Right atrium auricular region (tissue), 2 donors: ENCODE data around the gene TOMM40L. TPM values are rescaled to one million over a fixed set of nuclear protein-coding genes. Genes with fewer than 3 reads are reported as not detected.
"Not testable (repeated sequence)": the region's sequence is repeated elsewhere in the genome, so short reads cannot be mapped to it uniquely, and the experiment has no call there.

Experiments used
- DNase-seq: peaks from one replicate; pipeline ENCODE4 v3.0.0-alpha.2; 2019; ENCODE audit warnings: low spot score
- H3K27ac ChIP-seq, 2 donors: fragments of 200-600 bp; sonication (generic); 1 replicate in 1 of 2; 2 replicates in 1 of 2; pipeline ENCODE4 v1.5.1; 2016 to 2019
- H3K27me3 ChIP-seq, 2 donors: fragments of 200-600 bp; sonication (generic); one replicate each; pipeline versions ENCODE4 v1.5.1 to v1.6.0; 2017 to 2019
- H3K36me3 ChIP-seq: fragments of 200-600 bp; sonication (generic); one replicate; pipeline ENCODE4 v1.5.1; 2016
- H3K4me1 ChIP-seq, 2 donors: fragments of 200-600 bp; sonication (generic); one replicate each; pipeline versions ENCODE4 v1.5.1 to v1.6.0; 2017 to 2019
- H3K4me3 ChIP-seq, 2 donors: fragments of 200-600 bp; sonication (generic); 1 replicate in 1 of 2; 2 replicates in 1 of 2; pipeline ENCODE4 v1.5.1; 2017 to 2019; ENCODE audit warnings: mild to moderate bottlenecking in 1 of 2, moderate library complexity in 1 of 2
- H3K9me3 ChIP-seq, 2 donors: fragments of 200-600 bp; sonication (generic); one replicate each; pipeline ENCODE4 v1.5.1; 2019
- total RNA-seq, 2 donors: library from RNA; depleted of rRNA; stranded (reverse); fragments of >200 nt; gene quantifications; one replicate each; pipeline ENCODE4 v1.1.0, GENCODE V29; 2016
- TF ChIP-seq, protein P1 (sequence below), 2 donors: fragments of 200-600 bp; sonication (generic); IDR thresholded peaks; one replicate each; pipeline ENCODE4 v1.5.1; 2019; ENCODE audit warnings: antibody characterized with exemption in 2 of 2

Gene TOMM40L
- total RNA-seq, 2 donors from 2014 or later, result 23.9 to 35.3 TPM

DNA sequence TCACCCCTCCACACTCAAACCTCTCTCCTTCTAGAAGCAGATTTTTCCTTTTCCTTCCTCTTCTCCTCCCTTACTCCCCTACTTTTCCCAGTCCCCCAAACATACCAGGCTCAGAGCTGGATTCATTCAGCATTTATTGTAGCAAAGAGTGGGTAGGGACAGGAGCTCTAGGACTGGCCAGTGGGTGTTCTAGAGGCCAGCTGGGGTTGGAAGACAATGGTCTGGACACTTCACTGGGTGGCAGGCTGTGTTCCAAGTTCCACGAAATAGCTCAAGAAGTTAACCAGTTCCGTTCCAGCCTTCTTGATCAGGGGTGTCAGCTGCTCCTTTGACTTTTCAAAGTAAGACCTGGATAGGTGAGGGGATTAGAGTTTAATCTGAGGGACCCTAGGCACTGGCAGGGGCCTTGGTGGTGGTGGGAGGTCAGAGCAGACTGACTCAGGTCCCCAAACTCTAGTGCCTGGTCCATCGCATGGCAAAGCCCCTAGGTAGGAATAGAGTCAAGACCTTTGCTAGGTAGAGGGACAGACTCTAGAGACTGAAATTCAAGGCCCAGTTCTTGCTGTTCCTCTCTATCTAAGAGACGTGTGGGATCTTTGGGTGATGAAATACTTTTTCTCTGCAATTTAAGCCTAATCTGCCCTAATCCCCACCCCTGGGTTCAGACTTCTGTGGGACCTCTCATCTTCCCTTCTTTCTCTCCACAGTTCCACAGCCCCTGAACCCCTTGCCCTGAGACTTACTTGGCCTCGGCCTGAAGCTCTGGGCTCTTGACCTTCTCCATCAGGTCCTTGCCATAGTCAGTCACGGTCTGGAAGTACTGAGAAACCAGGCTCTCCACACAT, 3.5 kb upstream of the TOMM40L start:
- no peaks in the 10 kb centered on the region for H3K9me3 ChIP-seq
- DNase-seq, result no peak
- peaks cover 0 to 20% of the 10 kb centered on the region in 2 donors for H3K4me1 ChIP-seq
- no peak overlapping the region for H3K27ac ChIP-seq
- TF ChIP-seq, protein P1, sequence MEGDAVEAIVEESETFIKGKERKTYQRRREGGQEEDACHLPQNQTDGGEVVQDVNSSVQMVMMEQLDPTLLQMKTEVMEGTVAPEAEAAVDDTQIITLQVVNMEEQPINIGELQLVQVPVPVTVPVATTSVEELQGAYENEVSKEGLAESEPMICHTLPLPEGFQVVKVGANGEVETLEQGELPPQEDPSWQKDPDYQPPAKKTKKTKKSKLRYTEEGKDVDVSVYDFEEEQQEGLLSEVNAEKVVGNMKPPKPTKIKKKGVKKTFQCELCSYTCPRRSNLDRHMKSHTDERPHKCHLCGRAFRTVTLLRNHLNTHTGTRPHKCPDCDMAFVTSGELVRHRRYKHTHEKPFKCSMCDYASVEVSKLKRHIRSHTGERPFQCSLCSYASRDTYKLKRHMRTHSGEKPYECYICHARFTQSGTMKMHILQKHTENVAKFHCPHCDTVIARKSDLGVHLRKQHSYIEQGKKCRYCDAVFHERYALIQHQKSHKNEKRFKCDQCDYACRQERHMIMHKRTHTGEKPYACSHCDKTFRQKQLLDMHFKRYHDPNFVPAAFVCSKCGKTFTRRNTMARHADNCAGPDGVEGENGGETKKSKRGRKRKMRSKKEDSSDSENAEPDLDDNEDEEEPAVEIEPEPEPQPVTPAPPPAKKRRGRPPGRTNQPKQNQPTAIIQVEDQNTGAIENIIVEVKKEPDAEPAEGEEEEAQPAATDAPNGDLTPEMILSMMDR (IDR thresholded peaks at IDR 0.05), result no peak
- no peaks in the 10 kb centered on the region for H3K36me3 ChIP-seq
- H3K27me3 ChIP-seq, result no peaks in the 10 kb centered on the region
- H3K4me3 ChIP-seq, result no peak overlapping the region

DNA sequence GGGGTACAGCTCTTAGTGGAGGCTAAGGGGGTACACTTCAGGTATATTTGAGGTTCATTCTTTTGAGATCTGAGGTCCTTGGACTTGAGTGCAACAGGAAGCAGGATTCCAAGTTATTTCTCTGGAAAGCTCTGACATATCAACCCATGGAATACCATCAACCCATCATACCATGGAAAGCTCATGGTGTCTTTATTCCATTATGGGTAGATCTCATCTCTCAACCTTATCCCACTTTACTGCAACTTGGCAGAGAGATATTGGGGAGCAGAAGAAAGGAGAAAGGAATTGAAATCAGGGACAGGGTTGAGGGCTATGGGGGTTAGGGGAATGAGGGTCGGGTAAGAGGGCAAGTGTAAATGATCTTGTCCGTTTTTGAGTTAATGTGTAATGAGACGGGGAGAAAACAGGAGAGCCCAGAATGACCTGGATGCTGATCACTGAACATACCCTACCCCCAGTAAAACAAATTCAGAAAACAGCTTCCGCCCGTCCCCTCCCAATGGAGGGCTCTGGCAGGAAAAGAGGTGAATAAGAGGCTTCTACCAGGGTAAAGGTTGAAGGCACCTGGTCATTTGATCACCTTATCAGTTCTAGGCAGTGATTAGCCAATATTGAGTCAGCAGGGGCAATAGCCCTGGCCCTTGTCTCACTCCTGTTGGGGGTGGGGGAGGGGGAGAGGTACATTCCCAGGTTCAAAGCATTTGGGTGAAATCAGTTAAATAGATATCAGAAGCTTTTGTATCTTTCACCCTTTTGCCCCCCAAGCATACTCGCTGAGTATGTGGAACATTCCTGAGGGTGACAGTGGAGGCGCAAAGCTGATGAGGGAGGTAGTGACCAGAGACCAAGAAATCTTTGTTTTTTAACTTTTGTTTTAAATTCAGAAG, 1.8 kb upstream of the TOMM40L start:
- Histone ChIP-seq H3K4me1 (peaks cover 0 to 27% of the 10 kb centered on the region in 2 donors), H3K9me3 (no peaks in the 10 kb centered on the region), H3K27ac (no peak overlapping the region), H3K36me3 (peaks cover 11% of the 10 kb centered on the region), H3K4me3 (no peak overlapping the region), H3K27me3 (no peaks in the 10 kb centered on the region)
- DNase-seq, result no peak
- TF ChIP-seq, protein P1 (IDR thresholded peaks at IDR 0.05), result no peak

DNA sequence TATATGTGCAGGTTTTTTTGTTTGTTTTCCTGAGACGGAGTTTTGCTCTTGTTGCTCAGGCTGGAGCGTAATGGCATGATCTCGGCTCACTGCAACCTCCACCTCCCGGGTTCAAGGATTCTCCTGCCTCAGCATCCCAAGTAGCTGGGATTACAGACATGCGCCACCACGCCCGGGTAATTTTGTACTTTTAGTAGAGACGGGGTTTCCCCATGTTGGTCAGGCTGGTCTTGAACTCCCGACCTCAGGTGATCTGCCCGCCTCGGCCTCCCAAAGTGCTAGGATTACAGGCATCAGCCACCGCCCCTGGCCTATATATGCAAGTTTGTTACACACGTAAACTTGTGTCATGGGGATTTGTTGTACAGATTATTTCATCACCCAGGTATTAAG, 1.2 kb upstream of the TOMM40L start:
- not testable (repeated sequence) for H3K4me3 ChIP-seq, DNase-seq, H3K9me3 ChIP-seq, H3K27me3 ChIP-seq
- peaks cover 17% of the 10 kb centered on the region for H3K36me3 ChIP-seq
- H3K4me1 ChIP-seq, result peaks cover 0 to 27% of the 10 kb centered on the region in 2 donors
- H3K27ac ChIP-seq, result peak overlapping the region in 1 of 2 donors; percentile 54

DNA sequence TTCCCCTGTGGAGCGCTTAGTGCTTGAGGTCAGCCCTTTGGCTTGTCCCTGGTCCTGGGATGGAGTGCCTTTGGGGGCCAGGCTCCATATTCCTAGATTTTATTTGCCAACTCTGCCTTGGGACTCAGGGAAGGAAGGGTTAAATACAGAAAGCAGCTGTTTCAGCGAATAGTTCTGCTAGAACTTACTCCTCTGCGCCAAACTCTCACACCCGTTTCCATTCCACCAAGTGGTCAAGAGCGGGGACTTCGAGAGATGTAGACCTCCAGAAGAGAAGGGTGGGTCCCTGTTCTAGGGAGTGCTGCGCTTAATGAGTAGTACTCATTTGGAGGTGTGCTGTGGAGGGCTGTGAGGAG, 704 bp upstream of the TOMM40L start:
- no peak for DNase-seq
- Histone ChIP-seq H3K36me3 (peaks cover 22% of the 10 kb centered on the region), H3K27me3 (no peaks in the 10 kb centered on the region), H3K9me3 (no peaks in the 10 kb centered on the region), H3K4me3 (no peak overlapping the region), H3K4me1 (peaks cover 0 to 27% of the 10 kb centered on the region in 2 donors), H3K27ac (peak overlapping the region; percentile 54 to 62)
- TF ChIP-seq, protein P1 (IDR thresholded peaks at IDR 0.05), result no peak

DNA sequence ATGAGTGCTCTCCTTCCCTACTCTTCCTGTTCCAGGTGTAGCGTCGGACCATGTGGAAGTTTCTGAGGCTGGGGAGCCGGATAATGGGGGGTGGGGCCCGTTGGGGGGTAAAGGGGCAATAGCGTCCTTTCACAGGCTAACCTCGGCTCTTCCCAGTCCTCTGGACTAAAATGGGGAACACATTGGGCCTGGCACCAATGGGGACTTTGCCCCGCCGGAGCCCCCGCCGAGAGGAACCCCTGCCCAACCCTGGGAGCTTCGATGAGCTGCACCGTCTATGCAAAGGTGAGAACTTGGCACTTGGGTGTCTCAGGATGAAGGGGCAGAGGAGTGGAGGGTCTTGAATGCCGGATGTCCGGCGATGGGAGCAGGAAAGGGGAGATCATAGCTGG, 456 bp downstream of the TOMM40L start:
- DNase-seq, result no peak
- peak overlapping the region; percentile 84 to 94 for H3K27ac ChIP-seq
- TF ChIP-seq, protein P1 (IDR thresholded peaks at IDR 0.05), result no peak
- peaks cover 28% of the 10 kb centered on the region for H3K36me3 ChIP-seq
- H3K9me3 ChIP-seq, result no peaks in the 10 kb centered on the region
- peak overlapping the region; percentile 62 to 80 for H3K4me3 ChIP-seq
- H3K4me1 ChIP-seq, result peaks cover 0 to 27% of the 10 kb centered on the region in 2 donors
- H3K27me3 ChIP-seq, result no peaks in the 10 kb centered on the region

DNA sequence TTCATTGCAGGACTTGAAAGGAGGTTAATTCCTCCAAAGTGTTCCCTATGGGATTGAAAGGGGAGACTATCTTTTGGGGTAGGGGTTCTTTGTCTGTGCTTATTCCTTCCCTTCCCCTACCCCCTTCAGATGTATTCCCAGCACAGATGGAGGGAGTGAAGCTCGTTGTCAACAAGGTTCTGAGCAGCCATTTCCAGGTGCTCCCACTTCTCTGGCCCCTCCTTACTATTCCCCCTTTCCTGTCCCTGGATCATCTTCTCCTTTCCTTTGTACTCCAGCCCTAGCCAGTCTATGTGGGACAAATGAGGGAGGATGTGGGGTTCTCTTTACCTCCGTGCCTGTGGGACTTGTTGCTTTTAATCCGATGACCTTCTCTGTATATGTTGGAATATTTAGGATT, 899 bp downstream of the TOMM40L start:
- TF ChIP-seq, protein P1 (IDR thresholded peaks at IDR 0.05), result no peak
- Histone ChIP-seq H3K36me3 (peaks cover 28% of the 10 kb centered on the region), H3K4me1 (peaks cover 0 to 27% of the 10 kb centered on the region in 2 donors), H3K9me3 (no peaks in the 10 kb centered on the region), H3K27me3 (no peaks in the 10 kb centered on the region), H3K27ac (peak overlapping the region; percentile 84 to 94), H3K4me3 (peak overlapping the region; percentile 62 to 80)
- DNase-seq, result no peak
